Prostate gland (tissue), 2 donors: ENCODE results near the gene MRPL58.

Experiments used
- CTCF ChIP-seq, 4 experiments: fragments of 200-600 bp in 2 of 4; fragments of 450-650 bp in 2 of 4; sonication (generic) in 2 of 4; IDR thresholded peaks; 1 replicate in 3 of 4; 2 replicates in 1 of 4; pipeline ENCODE4 v1.5.1; 2016 to 2019; ENCODE audit warnings: antibody characterized with exemption in 4 of 4, mild to moderate bottlenecking in 2 of 4, moderate library complexity in 2 of 4
- POLR2A ChIP-seq: fragments of 450-650 bp; IDR thresholded peaks from one replicate; pipeline ENCODE4 v1.6.1; 2016; ENCODE audit warnings: antibody characterized with exemption, mild to moderate bottlenecking

GRCh38 chr17:74981979-74982662, 30.3 kb upstream of the MRPL58 start:
- peak in 2 of 4 experiments; percentile 31 to 38 for TF ChIP-seq CTCF (IDR thresholded peaks at IDR 0.05)
- TF ChIP-seq POLR2A, result peak; percentile 77
